ENCODE results near the gene FBXW4. TPM values are rescaled to one million over a fixed set of nuclear protein-coding genes. Genes with fewer than 3 reads are reported as not detected.

FBXW4 gene
- total and polyA plus RNA-seq, 9 of the 15 experiments (the other 6 are each of a cell fraction or from before 2014, with no cell fraction given), result 1.0 to 10.6 (median 5.4) TPM

DNA sequence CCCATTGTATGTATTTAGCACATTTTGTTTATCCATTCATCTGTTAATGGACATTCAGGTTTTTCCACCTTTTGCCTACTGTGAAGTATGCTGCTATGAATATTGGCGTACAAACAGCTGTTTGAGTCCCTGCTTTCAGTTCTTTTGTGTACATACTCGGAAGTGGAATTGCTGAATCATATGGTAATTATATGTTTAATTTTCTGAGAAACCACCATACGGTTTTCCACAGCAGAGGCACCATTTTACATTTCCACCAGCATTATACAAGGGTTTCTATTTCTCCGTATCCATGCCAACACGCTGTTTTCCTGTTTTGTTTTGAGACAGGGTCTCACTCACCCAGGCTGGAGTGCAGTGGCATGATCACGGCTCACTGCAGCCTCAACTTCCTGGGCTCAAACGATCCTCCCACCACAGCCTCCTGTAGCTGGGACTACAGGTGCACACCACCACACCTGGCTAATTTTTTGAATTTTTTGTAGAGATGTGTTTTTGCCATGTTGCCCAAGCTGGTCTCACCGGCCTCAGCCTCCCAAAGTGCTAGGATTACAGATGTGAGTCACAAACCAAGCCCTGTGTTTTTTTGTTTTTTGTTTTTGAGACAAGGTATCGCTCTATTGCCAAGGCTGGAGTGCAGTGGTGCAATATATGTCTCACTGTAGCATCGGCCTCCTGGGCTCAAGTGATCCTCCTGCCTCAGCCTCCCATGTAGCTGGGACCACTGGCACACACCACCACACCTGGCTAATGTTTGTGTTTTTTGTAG is 22.1 kb upstream of the FBXW4 start (continued):
- TF ChIP-seq, protein P1, sequence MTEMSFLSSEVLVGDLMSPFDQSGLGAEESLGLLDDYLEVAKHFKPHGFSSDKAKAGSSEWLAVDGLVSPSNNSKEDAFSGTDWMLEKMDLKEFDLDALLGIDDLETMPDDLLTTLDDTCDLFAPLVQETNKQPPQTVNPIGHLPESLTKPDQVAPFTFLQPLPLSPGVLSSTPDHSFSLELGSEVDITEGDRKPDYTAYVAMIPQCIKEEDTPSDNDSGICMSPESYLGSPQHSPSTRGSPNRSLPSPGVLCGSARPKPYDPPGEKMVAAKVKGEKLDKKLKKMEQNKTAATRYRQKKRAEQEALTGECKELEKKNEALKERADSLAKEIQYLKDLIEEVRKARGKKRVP (CRISPR knock-in tag; IDR thresholded peaks at IDR 0.05), result no peak
- peak; percentile 79 for TF ChIP-seq NFE2 (IDR thresholded peaks at IDR 0.05; ENCODE audit: low read depth)
- peak; percentile 54 for TF ChIP-seq RFX1 (IDR thresholded peaks at IDR 0.05)
- TF ChIP-seq, protein P2, sequence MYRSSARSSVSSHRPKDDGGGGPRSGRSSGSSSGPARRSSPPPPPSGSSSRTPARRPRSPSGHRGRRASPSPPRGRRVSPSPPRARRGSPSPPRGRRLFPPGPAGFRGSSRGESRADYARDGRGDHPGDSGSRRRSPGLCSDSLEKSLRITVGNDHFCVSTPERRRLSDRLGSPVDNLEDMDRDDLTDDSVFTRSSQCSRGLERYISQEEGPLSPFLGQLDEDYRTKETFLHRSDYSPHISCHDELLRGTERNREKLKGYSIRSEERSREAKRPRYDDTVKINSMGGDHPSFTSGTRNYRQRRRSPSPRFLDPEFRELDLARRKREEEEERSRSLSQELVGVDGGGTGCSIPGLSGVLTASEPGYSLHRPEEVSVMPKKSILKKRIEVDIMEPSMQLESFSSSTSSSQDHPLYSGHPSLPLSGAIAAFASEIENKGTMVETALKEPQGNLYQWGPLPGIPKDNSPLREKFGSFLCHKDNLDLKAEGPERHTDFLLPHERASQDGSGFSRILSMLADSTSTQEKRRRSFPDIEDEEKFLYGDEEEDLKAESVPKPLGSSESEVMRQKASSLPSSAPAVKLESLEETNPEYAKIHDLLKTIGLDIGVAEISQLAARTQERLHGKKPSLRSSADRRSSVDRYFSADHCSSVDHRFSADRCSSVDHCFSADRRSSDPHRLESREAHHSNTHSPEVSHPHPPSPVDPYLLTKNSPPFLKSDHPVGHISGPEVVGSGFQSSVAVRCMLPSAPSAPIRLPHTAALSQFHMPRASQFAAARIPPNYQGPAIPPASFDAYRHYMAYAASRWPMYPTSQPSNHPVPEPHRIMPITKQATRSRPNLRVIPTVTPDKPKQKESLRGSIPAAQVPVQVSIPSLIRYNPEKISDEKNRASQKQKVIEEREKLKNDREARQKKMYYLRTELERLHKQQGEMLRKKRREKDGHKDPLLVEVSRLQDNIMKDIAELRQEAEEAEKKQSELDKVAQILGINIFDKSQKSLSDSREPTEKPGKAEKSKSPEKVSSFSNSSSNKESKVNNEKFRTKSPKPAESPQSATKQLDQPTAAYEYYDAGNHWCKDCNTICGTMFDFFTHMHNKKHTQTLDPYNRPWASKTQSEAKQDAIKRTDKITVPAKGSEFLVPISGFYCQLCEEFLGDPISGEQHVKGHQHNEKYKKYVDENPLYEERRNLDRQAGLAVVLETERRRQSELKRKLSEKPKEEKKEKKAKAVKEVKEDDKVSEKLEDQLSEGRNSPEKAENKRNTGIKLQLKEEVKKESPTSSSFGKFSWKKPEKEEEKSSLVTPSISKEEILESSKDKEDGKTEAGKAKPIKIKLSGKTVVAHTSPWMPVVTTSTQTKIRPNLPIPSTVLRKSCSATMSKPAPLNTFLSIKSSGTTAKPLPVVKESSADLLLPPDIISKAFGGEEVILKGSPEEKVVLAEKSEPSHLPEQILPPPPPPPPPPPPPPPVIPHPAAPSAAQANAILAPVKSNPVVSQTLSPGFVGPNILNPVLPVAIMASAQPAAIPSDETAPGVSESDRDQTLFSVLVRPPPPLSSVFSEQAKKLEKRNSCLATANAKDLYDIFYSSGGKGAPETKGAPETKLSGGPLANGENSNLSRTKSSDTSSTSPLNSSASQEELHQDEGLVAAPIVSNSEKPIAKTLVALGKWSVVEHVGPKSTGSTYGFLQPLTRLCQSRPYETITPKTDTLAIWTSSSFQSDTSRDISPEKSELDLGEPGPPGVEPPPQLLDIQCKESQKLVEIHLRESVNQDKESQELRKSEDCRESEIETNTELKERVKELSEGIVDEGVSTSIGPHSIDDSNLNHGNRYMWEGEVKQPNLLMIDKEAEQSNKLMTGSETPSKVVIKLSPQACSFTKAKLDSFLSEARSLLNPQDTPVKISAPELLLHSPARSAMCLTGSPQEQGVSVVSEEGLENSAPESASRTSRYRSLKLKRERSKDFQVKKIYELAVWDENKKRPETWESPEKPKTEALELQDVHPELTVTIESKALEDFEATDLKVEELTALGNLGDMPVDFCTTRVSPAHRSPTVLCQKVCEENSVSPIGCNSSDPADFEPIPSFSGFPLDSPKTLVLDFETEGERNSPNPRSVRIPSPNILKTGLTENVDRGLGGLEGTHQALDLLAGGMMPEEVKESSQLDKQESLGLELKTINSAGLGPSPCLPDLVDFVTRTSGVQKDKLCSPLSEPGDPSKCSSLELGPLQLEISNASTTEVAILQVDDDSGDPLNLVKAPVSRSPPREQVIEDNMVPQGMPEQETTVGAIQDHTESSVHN (IDR thresholded peaks at IDR 0.05; ENCODE audit: borderline replicate concordance in 1 of 2, low read depth in 1 of 2), result 0 out of 4 replicates have a peak, but pooled peaks of 1 of the 2 experiments have one; percentile 27
- TF ChIP-seq ZNF316 (IDR thresholded peaks at IDR 0.05), result peak; percentile 67
- no peak for TF ChIP-seq ZNF146 (CRISPR knock-in tag; IDR thresholded peaks at IDR 0.05; ENCODE audit: unreplicated experiment)
- TF ChIP-seq SRSF7 (optimal IDR thresholded peaks at IDR 0.05; ENCODE audit: low read depth, low read length), result no peak

Measured in K562 (cell line).